NT2/D1 (cell line): ENCODE results near the gene KAZN.

Experiments
- SUZ12 ChIP-seq: IDR thresholded peaks from 2 replicates; pipeline ENCODE4 v1.6.1; 2011; ENCODE audit not compliant: insufficient read length, insufficient read depth; ENCODE audit errors: extremely low read depth
- YY1 ChIP-seq: IDR thresholded peaks from 2 replicates; pipeline ENCODE4 v1.6.1; 2011; ENCODE audit not compliant: insufficient read length, insufficient read depth
- ZNF274 ChIP-seq: IDR thresholded peaks from 2 replicates; pipeline ENCODE4 v1.6.1; 2011; ENCODE audit warnings: mild to moderate bottlenecking, low read depth, low read length

- TF ChIP-seq YY1 (no peak), ZNF274 (no peak), SUZ12 (no peak)
These were observed 556.7 kb downstream of the KAZN start for GRCh38 chr1:15155191-15155590.
